ENCODE measurements around the gene GDAP1L1. TPM values are rescaled to one million over a fixed set of nuclear protein-coding genes. Genes with fewer than 3 reads are reported as not detected.
A peak's percentile ranks its signal among the peaks of the same experiment; 100 is the strongest.

The GDAP1L1 gene
- polyA plus RNA-seq, 1 of the 3 experiments (the other 2 are of a cell fraction): 0.30 TPM

DNA sequence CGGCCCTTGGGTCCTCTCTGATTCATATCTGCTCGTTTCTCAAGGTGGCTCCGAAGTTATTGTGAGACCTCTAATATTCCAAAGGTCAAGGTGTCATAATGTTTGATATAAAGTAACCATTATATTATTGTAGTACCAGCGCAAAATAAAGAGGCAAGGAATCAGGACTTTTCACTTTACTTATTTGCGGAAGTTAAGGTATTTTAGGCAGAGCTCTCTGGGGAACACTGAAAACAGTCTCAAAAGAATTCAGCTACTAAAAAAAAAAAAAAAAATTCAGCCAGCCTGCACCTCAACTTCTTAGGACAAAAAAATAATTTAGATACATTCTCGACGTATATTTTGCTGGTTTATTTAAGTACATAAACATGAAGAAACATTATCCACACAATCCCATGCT is 38.9 kb upstream of the GDAP1L1 start:
- Histone ChIP-seq H3K9me3 (no peaks in the 10 kb centered on the region), H3K79me2 (ENCODE audit: insufficient read depth) (peaks cover 73% of the 10 kb centered on the region), H3K4me1 (ENCODE audit: control insufficient read depth in 1 of 2, insufficient read depth in 2 of 2, low read depth in 1 of 2, low read length in 1 of 2) (peaks cover 19 to 27% of the 10 kb centered on the region in 2 experiments), H3K4me2 (peak overlapping the region; percentile 94), H3F3A (replicated peaks; ENCODE audit: insufficient read depth) (peaks cover 29% of the 10 kb centered on the region), H3K9ac (peak overlapping the region; percentile 97; the same call in 1 of the 2 replicates), H3K27me3 (ENCODE audit: insufficient read depth) (no peaks in the 10 kb centered on the region), H3K9me2 (no peaks in the 10 kb centered on the region), H2AFZ (ENCODE audit: low read depth) (no peak overlapping the region), H4K20me1 (ENCODE audit: insufficient read depth) (peaks cover 38% of the 10 kb centered on the region), H3K36me3 (replicated peaks in 1 of 2; ENCODE audit: control insufficient read depth in 1 of 2, insufficient read depth in 2 of 2, low read length in 1 of 2) (peaks cover 13 to 26% of the 10 kb centered on the region in 2 experiments), H3K4me3 (ENCODE audit: low read depth in 2 of 2, low read length in 1 of 2) (peak overlapping the region in 1 of 2 experiments; percentile 92; a peak in 3 of 4 replicates), H3K27ac (ENCODE audit: low read depth in 2 of 2, low read length in 1 of 2) (peak overlapping the region in 1 of 2 experiments; percentile 92; a peak in 1 of 4 replicates)
- ChIA-PET CTCF (interaction anchor here (0.9 to 3.8 kb wide), 7 partner anchors 9 to 458 kb away, joined by 3 to 22 read pairs (median 4); no protein-coding TSS in a partner anchor), POLR2A (no interaction called here)
- TF ChIP-seq NRF1 (IDR thresholded peaks at IDR 0.05; ENCODE audit: low read depth, low read length) (no peak), RXRA (IDR thresholded peaks at IDR 0.05; ENCODE audit: borderline replicate concordance, low read depth) (no peak), MEF2A (IDR thresholded peaks at IDR 0.05; ENCODE audit: borderline replicate concordance, low read depth) (no peak), YY1 (IDR thresholded peaks at IDR 0.05; ENCODE audit: low read depth) (no peak), JUND (IDR thresholded peaks at IDR 0.05) (no peak), TAF1 (IDR thresholded peaks at IDR 0.05; ENCODE audit: borderline replicate concordance, low read depth, low read length) (no peak), FOSL2 (IDR thresholded peaks at IDR 0.05; ENCODE audit: borderline replicate concordance, low read depth) (no peak), MXI1 (IDR thresholded peaks at IDR 0.05; ENCODE audit: low read depth, low read length) (no peak), NFIC (IDR thresholded peaks at IDR 0.05; ENCODE audit: borderline replicate concordance) (no peak), FOXJ3 (CRISPR knock-in tag; IDR thresholded peaks at IDR 0.05) (no peak), EZH2phosphoT487 (IDR thresholded peaks at IDR 0.05; ENCODE audit: borderline replicate concordance, low read depth) (no peak), ELF1 (IDR thresholded peaks at IDR 0.05) (no peak), GATA2 (CRISPR knock-in tag; IDR thresholded peaks at IDR 0.05) (no peak)
- TF ChIP-seq, protein P1, sequence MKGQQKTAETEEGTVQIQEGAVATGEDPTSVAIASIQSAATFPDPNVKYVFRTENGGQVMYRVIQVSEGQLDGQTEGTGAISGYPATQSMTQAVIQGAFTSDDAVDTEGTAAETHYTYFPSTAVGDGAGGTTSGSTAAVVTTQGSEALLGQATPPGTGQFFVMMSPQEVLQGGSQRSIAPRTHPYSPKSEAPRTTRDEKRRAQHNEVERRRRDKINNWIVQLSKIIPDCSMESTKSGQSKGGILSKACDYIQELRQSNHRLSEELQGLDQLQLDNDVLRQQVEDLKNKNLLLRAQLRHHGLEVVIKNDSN (IDR thresholded peaks at IDR 0.05; ENCODE audit: borderline replicate concordance, low read depth): no peak
- TF ChIP-seq, protein P2, sequence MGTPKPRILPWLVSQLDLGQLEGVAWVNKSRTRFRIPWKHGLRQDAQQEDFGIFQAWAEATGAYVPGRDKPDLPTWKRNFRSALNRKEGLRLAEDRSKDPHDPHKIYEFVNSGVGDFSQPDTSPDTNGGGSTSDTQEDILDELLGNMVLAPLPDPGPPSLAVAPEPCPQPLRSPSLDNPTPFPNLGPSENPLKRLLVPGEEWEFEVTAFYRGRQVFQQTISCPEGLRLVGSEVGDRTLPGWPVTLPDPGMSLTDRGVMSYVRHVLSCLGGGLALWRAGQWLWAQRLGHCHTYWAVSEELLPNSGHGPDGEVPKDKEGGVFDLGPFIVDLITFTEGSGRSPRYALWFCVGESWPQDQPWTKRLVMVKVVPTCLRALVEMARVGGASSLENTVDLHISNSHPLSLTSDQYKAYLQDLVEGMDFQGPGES (IDR thresholded peaks at IDR 0.05; ENCODE audit: low read depth, low read length): no peak
- 49% methylated on average over 7 of the region's 7 CpGs for WGBS (ENCODE audit: low lambda C conversion rate)
- DNase-seq: no peak

DNA sequence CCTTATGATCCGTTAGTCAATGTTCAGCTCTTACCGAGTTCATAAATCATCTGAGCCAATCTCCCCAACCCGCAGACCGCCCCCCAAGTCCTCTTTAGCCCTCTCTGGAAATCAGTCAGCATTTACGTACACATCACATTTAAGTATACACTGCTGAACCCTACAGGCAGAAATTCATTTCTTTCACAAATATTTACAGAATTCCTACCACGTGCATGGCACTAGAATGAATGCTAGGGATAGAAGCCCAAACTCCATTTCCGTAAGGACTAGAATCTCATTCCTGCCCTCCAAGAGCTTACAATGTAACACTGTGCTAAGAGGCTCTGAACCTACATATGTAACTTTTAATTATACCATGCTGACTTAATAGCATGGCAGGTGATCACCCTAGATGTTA is 38.3 kb upstream of the GDAP1L1 start:
- no peaks in the 10 kb centered on the region for H3K9me3 ChIP-seq
- peak overlapping the region; percentile 94 for H3K4me2 ChIP-seq
- no peaks in the 10 kb centered on the region for H3K9me2 ChIP-seq
- CTCF ChIA-PET: interaction anchor here (0.8 to 3.8 kb wide), 8 partner anchors 10 to 458 kb away, joined by 3 to 22 read pairs (median 4); partner anchors contain the start of gene FITM2
- no peak overlapping the region for H2AFZ ChIP-seq (ENCODE audit: low read depth)
- POLR2A ChIA-PET: no interaction called here
- peak overlapping the region in 1 of 2 experiments; percentile 92; a peak in 1 of 4 replicates for H3K27ac ChIP-seq (ENCODE audit: low read depth in 2 of 2, low read length in 1 of 2)
- 16% methylated on average over 7 of the region's 7 CpGs for WGBS (ENCODE audit: low lambda C conversion rate)
- H3K27me3 ChIP-seq (ENCODE audit: insufficient read depth): no peaks in the 10 kb centered on the region
- H4K20me1 ChIP-seq (ENCODE audit: insufficient read depth): peaks cover 36% of the 10 kb centered on the region
- peak overlapping the region; percentile 92 to 97 for H3K4me3 ChIP-seq (ENCODE audit: low read depth in 2 of 2, low read length in 1 of 2)
- no peak for TF ChIP-seq RXRA (IDR thresholded peaks at IDR 0.05; ENCODE audit: borderline replicate concordance, low read depth)
- TF ChIP-seq, protein P3, sequence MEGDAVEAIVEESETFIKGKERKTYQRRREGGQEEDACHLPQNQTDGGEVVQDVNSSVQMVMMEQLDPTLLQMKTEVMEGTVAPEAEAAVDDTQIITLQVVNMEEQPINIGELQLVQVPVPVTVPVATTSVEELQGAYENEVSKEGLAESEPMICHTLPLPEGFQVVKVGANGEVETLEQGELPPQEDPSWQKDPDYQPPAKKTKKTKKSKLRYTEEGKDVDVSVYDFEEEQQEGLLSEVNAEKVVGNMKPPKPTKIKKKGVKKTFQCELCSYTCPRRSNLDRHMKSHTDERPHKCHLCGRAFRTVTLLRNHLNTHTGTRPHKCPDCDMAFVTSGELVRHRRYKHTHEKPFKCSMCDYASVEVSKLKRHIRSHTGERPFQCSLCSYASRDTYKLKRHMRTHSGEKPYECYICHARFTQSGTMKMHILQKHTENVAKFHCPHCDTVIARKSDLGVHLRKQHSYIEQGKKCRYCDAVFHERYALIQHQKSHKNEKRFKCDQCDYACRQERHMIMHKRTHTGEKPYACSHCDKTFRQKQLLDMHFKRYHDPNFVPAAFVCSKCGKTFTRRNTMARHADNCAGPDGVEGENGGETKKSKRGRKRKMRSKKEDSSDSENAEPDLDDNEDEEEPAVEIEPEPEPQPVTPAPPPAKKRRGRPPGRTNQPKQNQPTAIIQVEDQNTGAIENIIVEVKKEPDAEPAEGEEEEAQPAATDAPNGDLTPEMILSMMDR (IDR thresholded peaks at IDR 0.05): peak; percentile 27; the same call in 1 of the 2 replicates
- peaks cover 13 to 20% of the 10 kb centered on the region in 2 experiments for H3K36me3 ChIP-seq (replicated peaks in 1 of 2; ENCODE audit: control insufficient read depth in 1 of 2, insufficient read depth in 2 of 2, low read length in 1 of 2)
- H3K4me1 ChIP-seq (ENCODE audit: control insufficient read depth in 1 of 2, insufficient read depth in 2 of 2, low read depth in 1 of 2, low read length in 1 of 2): peaks cover 19 to 21% of the 10 kb centered on the region in 2 experiments
- peaks cover 23% of the 10 kb centered on the region for H3F3A ChIP-seq (replicated peaks; ENCODE audit: insufficient read depth)
- DNase-seq: no peak
- peaks cover 69% of the 10 kb centered on the region for H3K79me2 ChIP-seq (ENCODE audit: insufficient read depth)
- peak overlapping the region; percentile 97; the same call in 1 of the 2 replicates for H3K9ac ChIP-seq

All from SK-N-SH (cell line).